Epidermal melanocyte (primary cell): Measurements from ENCODE around the gene TMEM119.
"Not testable (repeated sequence)": the region's sequence is repeated elsewhere in the genome, so short reads cannot be mapped to it uniquely, and the experiment has no call there.

Experiments
- DNase-seq: peaks from one replicate; pipeline ENCODE4 v3.0.0; 2011; ENCODE audit warnings: low spot score; ENCODE audit not compliant: insufficient read length

Gene TMEM119

DNA sequence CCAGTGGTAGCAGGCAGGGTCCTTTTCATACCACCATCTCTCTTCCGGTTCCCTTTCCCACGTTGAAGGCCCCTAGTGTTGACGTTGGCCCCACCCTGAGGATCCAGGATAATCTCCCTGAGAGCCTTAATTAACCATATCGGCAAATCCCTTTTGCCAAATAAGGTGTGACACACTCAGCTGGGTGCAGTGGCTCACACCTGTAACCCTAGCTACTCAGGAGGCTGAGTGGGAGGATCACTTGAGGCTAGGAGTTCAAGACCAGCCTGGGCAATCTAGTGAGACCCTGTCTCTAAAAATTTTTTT is 2.8 kb upstream of the TMEM119 start:
- DNase-seq, result no peak

DNA sequence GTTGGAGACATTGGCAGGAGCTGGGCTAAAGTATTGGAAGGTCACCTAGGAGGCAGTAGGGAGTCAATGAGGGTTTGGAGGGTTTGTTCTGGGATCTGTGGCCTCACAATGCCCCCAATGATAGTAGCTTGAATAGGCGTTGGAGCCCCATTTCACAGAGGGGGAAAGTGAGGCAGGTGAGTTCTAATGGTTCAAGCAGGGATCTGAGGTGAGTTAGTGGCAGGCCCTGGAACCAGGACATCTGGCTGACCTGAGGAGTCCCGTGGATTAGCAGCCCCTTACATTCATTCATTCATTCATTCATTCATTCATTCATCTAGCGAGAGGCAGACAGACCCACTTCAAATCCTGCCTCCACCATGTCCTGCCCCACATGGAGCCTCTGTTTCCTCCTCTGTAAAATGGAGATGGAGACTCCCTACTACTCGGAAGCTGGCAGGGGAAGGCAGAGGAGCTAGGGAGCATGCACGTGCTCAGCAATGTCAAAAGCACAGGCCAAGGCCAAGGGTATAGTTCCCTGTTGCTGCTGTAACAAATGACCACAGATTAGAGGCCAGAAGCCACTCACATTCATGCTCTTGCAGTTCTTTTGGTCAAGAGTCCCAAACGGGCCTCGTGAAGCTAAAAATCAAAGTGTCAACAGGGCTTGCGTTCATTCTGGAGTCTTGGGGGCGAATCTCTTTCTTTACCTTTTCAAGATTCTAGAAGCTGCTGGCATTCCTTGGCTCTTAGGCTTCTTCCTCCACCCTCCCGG is 2.2 kb upstream of the TMEM119 start:
- no peak for DNase-seq

DNA sequence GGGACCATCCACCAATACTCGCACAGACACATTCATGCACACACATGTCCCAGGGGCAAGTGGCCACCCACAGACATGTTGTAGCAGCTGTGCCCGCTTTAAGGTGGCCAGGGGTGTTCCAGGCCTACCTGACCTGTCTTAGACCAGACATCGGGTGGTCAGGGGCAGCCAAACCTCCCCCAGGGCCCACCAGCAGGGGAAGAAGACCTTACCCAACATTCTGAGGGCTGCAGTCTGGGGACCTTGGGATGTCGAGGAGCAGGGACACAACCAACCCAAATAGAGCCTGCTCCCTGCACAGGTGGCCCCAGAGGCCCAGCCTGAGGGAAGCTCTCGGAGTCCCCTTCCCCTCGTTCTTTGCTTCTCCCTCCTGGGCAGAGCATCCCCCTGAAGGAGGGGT is 1.7 kb upstream of the TMEM119 start:
- DNase-seq, result no peak

DNA sequence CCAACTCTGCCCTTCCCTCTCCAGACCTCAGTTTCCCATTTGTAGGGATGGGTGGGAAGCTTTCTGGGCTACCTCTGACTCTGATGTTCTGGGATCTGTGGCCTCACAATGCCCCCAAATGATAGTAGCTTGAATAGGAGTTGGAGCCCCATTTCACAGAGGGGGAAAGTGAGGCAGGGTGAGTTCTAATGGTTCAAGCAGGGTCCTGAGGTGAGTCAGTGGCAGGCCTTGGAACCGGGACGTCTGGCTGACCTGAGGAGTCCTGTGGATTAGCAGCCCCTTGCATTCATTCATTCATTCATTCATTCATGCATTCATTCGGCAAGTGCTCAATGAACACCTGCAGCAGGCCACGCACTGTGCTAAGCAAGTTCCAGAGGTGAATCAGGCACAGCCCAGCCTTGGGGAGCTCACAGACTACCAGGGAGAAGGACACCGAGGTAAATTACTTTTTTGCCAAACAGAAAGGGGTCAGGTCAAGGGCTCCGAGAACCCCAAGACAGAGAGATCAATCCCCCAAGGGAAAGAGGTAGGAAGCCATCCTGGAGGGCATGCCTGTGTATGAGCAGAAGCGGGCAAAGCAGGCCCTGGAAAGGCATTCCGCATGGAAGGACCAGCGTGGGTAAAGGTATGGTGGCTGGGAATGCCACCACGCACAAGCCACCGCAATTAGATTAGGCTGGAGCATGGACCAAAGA is 818 bp upstream of the TMEM119 start:
- DNase-seq, result no peak

DNA sequence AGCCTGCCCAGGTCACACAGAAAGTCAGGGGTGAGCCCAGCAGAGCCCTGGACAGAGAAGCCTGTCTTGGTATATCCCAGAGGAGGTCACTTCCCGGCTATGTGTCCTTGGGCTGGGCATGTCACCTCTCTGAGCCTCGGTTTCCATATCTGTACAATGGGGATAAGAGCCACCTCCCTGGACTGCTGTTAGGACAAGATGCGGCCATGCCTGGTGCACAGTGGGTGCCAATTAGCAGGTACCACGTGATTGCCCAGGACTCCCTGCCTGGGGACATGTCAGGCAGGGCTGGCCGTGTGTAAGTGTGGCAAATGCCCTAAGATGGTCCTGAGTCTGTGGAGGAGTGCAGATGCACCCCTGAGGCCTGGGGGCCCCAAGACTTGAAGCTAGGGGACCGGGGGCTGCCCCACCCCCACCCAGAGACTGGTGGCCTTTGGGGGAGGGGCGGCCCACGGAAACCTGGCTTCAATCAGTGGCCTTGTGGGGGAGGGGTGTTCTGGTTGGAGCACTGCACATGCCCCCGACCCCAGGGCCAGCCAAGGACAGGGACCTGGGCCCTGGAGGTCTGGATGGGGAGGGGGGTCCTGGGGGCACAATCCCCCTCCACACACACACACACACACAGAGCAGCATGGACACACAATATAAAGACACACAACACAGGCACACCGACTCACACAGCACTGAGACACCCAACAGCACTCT is 878 bp downstream of the TMEM119 start:
- DNase-seq, result no peak

DNA sequence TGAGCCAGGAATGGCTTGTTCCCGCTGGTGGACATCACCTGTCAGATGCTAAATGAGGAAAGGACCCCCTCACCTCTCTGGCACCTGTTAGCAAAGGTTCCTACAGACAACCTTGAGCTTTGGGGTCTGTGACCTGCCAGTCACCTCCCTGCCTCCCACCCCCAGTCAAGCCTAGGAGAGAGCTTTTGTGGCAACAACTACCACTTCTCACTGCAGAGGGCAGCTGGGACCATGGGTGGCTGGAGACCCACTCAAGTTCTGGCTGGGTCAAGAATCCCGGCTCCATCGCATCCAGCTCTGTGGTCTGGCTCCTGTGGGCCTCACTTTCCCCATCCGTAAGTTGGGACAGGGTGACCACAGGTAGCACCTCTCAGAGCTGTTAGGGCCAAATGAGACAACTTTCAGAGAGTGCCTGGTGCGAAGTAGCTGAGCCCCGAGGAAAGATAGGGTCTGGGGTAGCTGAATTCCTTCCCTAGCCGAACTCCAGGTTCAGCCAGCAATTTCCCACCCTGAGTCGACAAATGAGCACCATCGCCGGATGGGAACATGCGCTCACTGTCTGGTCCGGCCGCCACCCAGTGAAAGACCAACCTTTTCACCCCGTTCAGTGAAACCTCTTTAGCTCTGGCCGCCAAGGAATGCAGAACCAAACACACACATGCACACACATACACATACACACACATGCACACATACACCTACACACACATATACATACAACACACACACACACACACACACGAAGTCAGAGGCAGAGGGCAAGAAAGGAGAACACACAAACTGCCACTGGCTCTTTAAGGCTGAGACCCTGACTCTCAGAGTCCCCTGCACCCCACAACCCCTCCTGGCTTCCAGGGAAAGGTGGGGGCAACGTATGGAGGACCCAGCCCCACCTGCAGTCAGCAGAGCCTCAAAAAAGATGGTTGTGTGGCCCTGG is 1.9 kb downstream of the TMEM119 start:
- DNase-seq, result no peak

DNA sequence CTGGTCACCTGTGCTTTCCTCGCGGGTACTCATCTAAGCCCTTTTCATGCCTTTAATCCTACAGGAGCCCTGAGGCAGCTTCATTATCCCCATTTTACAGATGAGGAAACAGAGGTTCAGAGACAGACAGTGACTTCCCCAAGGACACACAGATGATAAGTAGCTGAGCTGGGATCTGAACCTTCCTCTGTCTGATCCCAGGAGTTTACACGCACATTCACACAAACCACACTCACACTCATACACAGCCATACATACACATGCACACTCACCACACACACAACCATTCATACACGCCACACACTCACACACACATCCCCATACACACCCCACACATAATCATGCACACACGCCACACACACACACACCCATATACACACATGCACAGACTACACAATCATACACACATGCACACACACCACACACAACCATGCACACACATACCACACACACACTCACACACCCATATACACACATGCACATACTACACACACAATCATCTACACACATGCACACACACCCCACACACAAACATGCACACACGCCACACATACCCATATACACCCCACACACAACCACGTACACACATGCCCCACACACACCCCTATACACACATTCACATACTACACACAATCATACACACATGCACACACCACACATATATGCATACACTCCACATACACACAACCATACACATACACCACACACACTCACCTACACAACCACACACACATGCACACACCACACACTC is 2.7 kb downstream of the TMEM119 start:
- DNase-seq, result no peak

DNA sequence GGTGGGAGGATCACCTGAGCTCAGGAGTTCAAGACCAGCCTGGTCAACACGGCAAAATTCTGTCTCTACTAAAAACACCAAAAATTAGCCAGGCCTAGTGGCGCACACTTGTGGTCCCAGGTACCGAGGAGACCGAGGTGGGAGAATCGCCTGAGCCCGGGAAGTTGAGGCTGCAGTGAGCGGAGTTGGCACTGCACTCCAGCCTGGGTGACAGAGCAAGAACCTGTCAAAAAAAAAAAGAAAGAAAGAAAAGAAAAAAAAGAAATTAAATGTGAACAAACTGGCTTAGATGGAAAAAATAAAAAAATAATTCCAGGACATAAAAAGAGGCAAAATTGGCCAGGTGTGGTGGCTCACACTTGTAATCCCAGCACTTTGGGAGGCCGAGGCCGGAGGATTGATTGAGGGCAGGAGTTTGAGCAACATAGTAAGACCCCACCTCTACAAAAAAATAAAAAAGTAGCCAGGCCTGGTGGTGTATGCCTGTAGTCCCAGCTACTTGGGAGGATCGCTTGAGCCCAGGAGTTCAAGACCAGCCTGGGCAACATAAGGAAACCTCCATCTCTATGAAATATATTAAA is 3.5 kb downstream of the TMEM119 start:
- no peak for DNase-seq

DNA sequence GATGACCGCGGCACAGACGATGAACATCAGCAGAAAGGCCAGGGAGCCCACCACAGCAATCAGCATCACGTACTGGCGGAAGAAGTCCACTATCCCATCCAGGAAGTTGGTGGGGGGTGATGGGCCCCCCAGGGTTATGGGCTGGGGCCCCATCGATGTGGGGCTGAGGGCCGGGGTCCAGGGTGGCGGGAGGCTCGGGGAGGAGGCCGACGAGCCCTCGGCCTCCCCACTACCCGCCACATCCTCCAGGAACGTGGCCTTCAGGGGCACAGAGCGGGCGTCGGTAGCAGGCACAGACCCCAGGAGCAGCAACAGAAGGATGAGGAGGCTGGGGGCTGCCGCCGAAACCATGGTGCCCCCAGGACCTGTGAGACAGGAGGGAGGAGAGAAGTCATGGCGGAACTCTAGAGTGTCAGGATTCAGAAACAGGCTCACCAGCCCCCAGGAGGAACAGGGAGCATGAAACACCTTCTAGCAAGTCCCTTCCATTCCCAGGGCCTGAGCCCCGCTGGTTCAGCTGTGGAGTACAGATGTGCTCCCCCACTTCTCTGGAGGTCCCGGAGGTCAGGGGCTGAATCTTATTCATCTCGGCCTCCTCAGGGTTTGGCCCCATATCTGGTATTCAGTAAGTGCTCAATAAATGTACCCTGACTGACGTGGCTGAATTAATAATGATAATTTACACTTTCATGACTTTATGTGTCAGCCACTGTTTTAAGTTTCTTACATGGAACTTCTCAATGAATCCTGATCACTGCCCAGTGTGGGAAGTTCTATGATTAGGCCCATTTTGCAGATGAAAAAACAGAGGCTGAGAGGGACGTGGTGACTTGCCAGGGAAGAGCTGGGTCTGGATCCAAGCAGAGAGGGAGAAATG is 5.6 kb downstream of the TMEM119 start:
- no peak for DNase-seq

DNA sequence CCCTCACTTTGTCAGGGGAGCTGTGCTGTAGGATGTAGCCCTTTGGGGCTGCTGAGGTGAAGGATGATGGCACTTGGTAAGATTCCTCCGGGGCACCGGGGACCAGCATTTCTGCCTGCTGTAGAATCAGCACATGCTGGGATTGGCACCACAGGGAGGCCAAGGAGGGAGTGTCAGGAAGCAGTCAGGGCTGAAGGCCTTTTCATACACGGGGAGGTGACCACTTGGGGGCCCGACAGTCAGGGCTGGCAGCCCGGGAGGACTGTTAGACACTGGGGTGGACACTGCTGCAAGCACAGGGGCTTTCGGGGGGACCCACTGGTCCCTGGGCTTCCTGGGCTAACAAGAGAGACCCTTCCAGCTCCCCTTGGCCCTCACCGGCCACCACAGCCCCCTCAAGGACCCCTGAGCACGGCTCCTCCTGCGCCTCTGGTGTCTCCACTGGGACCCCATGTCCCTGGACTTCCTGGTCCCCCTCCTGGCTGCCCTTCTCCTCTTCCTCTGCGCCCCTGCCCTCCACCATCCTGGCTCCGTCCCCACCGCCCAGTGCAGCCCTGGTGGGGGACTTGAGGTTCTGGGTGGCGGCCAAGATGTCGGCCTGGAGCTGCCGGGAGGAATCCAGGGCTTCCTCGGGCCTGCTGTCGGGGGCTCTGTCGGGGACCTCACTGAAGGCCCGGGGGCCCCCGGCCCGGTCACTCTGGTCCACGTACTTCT is 6.5 kb downstream of the TMEM119 start:
- no peak for DNase-seq

DNA sequence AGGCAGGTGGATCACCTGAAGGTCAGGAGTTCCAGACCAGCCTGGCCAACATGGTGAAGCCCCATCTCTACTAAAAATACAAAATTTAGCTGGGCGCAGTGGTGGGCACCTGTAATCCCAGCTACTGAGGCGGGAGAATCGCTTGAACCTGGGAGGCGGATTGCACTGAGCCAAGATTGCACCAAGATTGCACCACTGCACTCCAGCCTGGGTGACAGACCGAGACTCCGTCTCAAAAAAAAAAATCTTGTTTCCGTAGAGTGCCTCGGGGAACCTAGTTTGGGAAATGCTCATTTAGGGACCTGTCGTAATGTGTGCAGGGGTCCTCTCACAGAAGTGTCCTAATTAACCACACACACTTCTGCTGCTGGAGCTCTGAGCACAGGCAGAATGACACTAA is 7.4 kb downstream of the TMEM119 start:
- not testable (repeated sequence) for DNase-seq

DNA sequence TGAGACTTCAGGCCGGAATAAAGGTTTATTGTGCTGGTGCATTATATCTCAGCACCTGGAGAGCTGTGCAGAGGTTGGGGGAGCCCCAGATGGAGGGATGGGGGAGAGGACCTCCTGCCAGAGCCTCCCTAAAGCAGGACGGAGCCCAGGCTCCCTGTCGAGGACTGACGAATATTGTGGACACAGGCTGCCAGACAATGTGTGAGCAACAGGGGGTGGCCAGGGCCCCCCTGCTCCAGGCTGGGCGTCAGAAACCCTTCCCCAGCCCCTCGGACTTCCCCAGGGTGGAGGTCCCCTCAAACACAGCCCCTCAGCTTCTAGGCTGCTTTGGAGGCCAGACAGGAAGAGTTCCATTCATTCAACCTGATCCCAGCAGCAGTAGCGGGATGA is 8.0 kb downstream of the TMEM119 start:
- no peak for DNase-seq

DNA sequence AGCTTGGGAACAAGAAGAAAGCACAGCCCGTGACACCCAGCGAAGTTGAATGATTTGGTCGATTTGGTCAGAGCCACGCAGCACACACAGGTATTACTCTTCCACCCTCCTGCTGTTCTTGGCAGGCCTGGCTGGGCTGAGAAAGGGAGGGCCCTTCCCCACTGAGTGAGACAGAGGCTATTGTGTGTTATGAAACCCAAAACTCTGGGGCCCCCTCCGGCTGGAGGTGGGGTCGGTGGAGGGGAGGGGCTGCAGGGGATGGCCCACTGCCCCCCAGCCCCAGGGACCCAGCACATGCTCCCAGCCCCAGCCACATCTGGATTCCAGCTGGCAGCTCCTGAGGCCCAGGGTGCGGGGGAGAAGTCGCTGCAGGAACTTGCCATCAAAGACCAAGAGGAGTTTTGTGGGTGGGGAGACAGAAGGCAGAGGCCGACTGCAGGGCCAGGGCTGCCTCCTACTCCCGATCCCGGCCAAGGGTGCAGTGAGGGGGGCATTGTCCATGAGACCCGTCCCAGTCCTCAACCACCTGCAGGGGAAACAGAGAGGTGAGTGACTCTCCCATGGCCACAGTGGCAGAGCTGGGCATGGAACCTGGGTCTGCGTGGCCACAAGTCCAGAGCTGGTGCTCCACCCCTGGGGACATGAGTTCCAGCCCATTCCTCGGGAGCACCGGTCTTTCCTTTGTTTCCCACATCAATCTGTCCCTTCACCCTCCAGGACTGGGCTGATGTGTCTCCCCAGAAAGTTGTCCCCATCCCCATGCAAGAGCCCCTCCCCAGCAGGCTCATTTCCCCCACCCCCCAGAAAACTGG is 8.7 kb downstream of the TMEM119 start:
- peak; percentile 50 for DNase-seq

DNA sequence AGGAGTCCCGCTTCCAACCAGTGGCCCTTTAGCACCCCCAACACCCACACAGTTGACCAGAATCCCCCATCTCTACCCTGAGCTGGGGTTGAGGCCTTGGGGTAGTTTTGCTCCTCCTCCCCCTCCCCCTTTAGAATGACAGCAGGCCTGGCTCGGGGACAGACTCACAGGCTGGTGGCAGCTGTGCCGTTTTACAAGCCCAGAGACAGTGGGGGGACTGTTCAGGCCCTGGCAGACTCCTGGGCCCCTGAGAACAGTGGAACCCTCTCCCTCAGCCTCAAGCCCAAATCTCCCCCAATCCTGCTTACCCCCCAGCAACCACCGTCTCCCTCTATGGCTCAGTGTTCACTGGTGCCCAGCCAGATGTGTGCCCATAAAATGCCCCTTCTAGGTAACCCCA is 10.1 kb downstream of the TMEM119 start:
- DNase-seq, result no peak

DNA sequence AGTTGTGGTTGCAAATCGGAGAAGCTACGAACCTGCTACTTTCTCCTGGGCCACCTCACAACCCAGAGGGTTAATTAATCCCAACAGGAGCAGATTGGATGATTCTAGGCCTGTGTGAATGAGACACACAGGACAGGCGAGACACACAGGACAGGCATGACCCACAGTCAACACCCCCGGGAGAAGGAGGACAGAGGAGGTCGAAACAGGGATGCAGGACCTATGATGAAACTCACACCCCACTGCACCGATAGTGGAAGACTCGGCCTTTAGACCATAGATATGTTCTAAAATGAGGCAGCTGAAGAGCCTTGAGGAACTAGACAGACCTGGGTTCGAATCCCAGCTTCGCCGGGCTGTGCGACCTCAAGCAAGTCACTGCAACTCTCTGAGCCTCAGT is 11.6 kb downstream of the TMEM119 start:
- DNase-seq, result no peak

DNA sequence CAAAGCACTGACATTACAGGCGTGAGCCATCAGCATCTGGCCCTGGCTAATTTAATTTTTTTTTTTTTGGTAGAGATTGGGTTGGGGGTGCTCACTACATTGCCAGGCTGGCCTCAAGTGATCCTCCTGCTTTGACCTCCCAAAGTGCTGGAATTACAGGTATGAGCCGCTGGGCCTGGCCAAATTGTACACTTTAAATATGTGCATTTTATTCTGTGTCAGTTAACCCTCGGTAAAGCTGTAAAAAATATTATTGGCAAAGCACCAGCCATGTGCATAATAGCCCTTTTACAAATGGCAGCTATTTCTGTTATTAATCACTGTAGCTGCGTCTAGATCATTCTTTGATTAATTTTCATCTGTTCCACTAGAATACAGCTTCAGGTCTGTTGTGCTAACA is 12.0 kb downstream of the TMEM119 start:
- no peak for DNase-seq

DNA sequence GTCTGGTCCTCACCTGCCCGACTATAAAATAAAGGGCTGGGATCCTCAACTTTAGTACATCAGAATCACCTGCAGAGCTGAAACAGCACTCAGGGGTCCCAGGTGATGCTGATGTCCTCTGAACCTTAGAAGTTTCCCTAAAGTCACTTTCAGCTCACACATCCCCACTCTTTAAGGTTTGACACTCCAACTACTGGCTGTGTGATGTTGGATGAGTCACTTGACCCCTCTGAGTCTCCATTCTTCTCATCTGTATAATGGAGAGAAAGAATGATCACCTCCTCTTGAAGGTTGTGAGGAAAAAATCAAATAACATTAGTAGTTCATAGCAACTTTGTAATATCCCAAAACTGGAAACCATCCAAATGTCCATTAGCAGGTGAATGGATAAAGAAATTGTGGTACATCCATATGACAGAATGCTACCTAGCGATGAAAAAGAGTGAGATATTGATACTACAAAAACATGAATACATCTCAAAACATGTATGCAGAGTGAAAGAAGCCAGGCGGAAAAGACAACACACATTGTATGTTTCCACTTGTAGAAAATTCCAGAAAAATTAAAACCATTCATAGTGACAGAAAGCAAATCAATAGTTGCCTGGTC is 13.3 kb downstream of the TMEM119 start:
- DNase-seq, result no peak

DNA sequence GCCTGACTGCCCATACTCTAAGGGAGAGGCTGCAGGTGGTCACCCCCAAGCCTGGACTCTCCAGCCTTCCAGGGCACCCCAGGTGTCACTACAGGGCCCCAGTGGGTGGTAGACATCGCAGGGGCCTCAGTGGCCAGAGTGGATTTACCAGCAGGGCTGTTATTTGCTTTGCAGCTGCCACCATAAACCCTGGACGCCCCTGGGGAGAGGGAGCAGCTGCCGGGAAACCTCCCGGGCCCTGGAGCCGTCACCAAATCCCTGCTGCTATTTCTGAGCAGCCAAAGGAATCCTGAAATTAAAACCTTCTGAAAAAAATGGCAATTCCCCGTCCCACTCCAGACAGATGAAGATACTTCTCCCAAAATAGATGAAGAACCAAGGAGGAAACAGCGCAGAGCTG is 13.9 kb downstream of the TMEM119 start:
- no peak for DNase-seq
